Panc1 (cell line): Measurements from ENCODE around the gene PHKG2. TPM values are rescaled to one million over a fixed set of nuclear protein-coding genes. Genes with fewer than 3 reads are reported as not detected.

ENCODE experiments used
- total RNA-seq: library from RNA; stranded (reverse); gene quantifications from one replicate; pipeline ENCODE4 v1.2.1, GENCODE V29; 2021; ENCODE audit not compliant: unreplicated experiment

The PHKG2 gene
- total RNA-seq, 1 experiment from 2014 or later = 43.1 TPM

Other genes with a start within 250 kb of the PHKG2 start
- 68.3 TPM for gene ZNF768, start 221.9 kb upstream of the PHKG2 start, total RNA-seq
- 10.9 TPM for gene ZNF747, start 213.6 kb upstream of the PHKG2 start, total RNA-seq
- gene ZNF764, start 190.1 kb upstream of the PHKG2 start, total RNA-seq = 16.7 TPM
- gene ZNF688, start 176.7 kb upstream of the PHKG2 start, total RNA-seq = 7.7 TPM
- 6.2 TPM for gene ZNF785, start 162.7 kb upstream of the PHKG2 start, total RNA-seq
- 16.5 TPM for gene ZNF689, start 138.0 kb upstream of the PHKG2 start, total RNA-seq
- 77.6 TPM for gene PRR14, start 97.5 kb upstream of the PHKG2 start, total RNA-seq
- 103 TPM for gene FBRS, start 90.0 kb upstream of the PHKG2 start, total RNA-seq
- gene SRCAP, start 49.3 kb upstream of the PHKG2 start, total RNA-seq = 73.6 TPM
- gene CFAP119, start 13.6 kb downstream of the PHKG2 start, total RNA-seq = 21.0 TPM
- 114 TPM for gene RNF40, start 13.9 kb downstream of the PHKG2 start, total RNA-seq
- 19.2 TPM for gene ZNF629, start 38.8 kb downstream of the PHKG2 start, total RNA-seq
- 45.8 TPM for gene BCL7C, start 145.7 kb downstream of the PHKG2 start, total RNA-seq
- gene CTF1, start 148.2 kb downstream of the PHKG2 start, total RNA-seq = 2.9 TPM
- 52.3 TPM for gene FBXL19, start 175.1 kb downstream of the PHKG2 start, total RNA-seq
- gene ORAI3, start 200.6 kb downstream of the PHKG2 start, total RNA-seq = 26.9 TPM
- 38.7 TPM for gene SETD1A, start 209.3 kb downstream of the PHKG2 start, total RNA-seq
- gene HSD3B7, start 236.8 kb downstream of the PHKG2 start, total RNA-seq = 5.4 TPM